GM21423 (cell line): ENCODE results near the gene GPR84.

Experiments used
- ATAC-seq: cut with Tn5 transposase; IDR thresholded peaks from one replicate; pipeline ENCODE4 v1.9.1; 2021; ENCODE audit warnings: mild to moderate bottlenecking, moderate library complexity; ENCODE audit not compliant: unreplicated experiment

GPR84 gene

DNA sequence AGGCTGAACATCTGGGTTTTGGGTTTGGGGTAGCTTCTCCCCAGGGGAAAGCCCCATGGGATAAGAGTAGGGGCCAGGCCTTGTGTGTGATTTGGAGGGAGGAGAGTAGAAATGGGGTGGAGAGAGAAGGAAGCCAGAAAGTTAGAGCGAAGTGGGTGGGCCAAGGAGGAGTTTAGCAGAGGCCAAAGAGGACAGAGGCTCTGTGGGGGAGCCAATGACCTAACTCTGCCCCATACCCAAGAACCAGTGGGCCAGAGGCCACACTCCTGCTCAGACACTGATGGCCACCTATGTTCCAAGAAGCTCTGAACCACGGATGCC, 10.9 kb upstream of the GPR84 start:
- ATAC-seq = no peak

DNA sequence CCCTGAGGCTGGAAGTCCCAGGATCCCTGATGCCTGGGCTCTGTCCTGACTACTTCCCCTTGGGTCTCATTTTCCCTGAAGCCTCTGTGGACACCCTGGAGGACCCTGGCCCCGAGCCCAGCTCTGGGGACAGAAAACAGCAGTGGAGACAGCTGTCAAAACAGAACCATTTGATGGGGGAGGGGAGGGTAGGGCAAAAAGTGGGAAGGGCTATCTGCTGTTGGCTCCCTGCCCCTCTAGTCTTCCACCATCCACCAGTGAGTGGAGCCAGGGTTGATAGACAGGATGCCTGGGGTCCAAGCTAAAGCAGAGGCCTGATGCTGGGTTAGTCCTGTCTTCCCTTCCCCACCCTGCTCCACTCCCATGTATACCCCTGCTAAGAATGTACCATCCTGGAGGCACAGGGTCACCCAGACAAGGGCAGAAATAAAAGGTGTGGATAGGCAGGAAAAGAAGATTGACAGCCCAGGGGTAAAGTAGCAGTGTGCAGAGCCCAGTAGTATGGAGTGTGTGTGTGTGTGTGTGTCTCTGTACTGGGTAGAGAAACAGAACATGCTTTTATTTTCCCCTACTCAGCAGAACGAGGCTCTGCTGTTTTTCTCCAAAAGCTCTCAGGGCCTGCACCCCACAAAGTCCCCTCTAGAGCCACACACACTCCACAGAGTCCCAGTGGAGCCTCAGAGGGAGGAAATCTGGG, 10.4 kb upstream of the GPR84 start:
- ATAC-seq = no peak

DNA sequence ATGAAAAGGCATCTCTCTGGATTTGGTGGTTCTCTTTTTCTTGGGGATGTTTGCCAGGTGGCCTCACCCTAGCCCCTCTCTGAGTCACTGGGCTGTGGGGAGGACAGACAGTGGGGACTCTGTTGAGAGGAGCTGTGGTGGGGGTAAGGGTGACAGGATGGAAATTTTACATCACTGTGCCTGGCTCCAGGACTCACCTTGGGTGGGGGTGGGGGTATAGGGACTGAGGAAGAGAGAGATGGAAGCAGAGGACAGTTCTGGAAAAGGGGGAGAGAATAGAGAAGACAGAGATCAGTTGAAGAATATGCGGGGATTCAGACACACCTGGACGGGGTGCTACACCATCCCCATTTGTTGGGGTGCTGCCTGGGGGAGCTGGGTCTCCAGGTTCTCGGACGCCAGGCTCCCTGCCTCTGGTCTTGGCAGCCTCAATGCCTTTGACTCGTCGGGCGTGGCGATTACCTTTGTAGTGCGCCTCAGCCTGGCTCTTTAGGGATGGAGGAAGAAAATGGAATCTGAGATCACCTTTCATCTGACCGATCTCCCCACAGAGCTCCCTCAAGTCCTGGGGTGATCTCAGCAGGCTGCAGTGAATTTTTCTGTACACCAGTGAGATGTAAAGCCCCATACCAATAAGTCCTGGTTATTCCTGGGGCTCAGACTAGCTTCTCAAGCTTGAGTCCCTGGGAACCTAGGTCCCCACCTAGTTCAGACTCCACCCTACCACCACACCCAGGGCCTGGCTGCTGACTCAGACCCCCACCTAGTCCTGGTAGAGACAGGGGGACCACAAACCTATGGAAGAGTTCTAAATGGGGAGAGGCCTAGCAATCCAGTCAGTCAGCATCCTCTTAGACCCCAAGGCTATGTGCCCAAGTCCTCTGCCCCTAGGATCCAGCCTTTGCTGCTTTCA, 9.6 kb upstream of the GPR84 start:
- no peak for ATAC-seq

DNA sequence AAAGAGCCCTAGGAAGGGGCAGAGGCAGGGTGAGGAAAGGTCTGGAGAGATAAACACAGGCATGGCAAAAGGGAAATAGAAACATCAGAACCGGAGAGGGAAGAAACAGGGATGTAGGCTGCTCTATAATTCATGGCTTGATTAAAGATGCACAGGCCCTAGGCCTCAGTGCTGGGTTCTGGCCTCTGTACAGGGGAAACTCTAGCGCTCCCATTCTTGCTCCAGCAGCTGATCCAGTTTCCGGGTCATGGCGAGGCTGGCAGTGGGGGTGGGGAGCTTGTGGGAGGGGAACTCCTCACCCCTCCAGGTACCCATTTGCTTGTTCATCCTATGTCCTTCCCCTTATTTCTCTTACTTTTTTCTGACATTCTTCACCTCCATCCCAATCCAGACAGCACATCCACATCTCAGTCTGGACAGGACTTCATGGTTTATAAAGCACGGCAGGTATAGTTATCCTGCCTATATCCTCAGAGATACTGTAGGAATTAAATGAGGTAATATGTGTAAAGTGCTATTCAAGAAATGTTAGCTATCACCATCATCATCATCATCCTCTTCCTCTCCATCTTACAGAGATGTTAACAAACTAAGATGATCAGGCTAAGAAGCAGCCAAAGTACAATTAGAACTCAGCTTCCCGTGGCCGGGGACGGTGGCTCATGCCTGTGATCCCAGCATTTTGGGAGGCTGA, 8.0 kb upstream of the GPR84 start:
- no peak for ATAC-seq

DNA sequence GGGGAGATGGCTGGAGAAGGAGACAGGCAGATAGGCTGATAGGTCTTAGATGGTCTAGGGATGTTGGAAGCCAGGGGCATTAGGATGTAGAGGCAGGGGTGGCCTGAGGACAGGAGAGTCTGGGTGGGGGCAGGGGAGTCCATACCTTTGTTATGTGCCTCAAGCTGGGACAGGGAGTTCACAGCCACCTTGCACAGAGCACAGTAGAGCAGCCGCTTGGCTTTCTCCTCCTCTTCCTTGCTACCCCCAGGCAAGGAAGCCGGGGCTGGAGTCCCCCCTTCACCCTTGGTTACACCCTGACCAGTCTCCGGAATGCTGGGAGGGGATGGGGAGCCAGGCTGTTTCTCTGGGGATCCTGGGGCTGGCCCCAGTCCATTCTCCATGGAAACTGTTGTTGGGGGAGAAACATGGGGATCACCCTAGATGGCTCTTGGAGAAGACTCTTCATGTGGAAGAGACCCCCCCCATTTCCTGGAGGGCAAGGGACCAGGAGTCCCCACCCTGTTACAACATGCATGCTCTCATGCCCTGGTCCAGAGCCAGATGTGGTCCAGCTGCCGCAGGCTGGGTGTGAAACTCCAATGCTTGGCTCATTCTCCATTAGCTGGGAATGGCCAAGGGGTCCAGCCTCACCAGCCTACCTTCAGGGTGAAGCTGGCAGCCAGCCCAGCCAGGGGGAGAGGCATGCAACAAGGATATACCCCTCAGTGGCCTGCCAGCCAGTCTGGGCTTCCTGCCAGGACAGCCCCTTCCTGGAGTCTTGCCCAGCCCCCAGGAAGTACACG, 7.2 kb upstream of the GPR84 start:
- ATAC-seq = no peak

DNA sequence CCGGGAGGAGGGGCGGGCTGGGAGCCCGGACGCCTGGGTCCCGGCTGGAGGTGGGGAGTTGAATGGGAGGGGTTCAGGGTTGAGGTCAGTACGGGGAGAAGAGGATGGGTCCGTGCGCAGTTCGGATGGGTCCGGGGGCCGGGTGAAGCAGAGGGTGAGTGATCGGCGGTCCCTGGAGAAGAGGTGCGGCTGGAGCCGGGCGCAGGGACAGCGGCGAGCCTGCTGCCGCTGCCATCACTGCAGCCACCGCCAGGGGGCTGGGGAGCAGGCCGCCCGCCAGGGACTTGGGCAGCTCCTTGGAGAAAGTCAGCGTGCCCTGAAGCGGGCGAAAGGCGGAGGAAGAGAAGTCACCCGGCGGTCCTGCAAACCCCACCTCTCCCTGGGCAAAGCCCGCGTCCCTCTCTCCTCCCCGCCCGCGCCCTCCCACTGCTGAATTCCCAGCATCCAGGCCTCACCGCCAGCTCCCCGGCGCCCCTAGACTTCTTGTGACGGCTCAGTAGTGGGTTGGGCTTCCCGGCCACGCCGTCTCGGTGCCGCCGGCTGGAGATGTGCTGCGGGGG, 6.0 kb upstream of the GPR84 start:
- ATAC-seq = no peak

DNA sequence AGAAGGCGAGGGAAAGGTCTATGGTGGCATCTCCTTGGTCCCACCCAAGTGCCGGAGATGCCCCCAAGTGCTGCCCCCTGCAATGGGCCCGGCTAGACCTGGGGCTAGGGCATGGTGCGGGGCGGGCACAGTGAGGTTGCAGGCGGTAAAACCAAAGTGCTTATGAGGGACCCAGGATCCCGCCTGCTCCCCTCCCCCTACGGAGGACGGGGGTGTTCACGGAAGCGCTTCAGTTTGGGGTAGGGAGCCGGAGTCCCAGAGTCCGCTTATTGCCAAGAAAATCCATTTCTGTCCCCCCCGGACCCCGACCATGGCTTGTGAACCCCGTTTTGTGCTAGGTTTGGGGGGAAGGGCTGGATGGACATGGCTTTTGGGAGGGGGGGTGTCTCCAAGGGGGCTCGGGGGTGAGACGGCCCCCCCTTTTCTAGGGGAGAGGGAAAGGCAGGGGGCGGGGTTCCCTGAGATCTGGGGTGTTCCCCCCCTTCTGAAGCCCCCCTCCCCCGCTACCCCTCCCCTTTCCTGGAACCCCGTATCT, 5.4 kb upstream of the GPR84 start:
- no peak for ATAC-seq

DNA sequence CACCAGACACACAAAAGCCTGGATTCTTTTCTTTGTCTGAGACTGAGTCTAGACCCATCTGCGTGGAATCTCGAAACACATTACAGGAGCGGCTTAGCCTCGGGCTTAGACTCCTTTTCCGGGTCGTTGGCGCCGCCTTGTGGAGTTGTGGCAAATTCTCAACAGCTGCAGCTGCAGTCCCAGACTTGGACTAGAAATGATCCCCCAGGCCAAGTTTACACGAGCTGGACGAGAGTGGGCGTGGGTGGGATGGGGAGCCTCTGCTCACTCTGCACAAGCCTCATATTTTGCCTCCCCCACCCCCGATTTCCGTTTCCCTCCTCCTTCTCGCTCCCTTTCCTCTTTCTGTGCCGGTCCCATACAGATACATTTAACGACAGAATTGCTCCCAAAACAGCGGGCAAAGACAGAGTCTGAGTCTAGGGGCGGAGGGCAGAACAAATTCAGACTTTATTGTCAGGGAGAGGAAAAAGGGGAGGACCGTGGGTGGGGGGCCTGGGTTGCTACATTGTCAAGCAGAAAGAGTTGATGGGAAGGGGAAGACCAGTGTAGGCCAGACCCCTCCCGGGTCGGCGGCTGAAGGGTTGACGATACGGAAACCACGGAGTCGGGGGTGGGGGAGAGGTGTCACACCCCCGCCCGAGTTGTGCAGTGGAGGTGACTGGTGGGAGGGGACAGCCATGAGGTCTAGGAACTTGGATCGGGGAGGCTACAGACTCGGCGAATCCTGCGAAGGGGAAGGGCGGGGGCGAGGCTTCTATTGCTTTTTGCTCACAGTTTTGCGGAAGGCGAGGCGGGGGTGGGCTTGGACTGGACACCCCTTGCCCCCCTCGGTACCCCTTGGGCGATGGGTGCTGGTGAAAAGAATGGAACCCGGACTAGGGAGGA, 4.7 kb upstream of the GPR84 start:
- ATAC-seq = peak; percentile 62

DNA sequence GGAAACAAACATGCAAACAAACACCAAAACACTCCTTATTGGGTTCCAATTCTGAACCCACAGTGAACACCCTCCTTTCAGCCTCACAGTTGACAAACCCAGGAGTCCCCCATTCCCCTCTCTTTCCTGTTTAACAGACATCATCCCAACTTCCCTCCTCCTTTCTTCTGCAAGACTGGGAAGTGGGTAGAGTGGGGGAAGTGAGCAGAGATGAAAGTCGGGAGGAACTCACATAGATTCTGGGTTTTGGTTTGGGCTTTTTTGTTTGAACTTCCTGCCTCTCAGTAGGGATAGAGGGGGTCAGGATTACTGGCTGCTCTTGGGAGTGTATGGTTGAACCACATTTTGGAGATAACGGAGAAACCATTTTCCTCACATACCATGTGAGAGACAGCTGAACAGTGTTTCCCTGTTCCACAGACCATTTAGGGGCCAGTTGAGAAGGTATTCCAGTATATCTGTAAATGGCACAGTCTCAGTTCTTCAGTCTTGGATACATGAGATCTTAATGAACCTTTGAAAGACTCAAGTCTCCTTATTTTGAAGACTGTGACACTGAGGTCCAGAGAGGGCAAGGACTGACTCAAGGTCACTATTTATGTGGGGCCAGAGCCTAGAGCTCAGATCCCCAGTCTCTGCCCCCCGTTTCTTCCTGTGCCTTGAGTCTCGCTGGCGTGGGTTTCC, 3.9 kb upstream of the GPR84 start:
- no peak for ATAC-seq

DNA sequence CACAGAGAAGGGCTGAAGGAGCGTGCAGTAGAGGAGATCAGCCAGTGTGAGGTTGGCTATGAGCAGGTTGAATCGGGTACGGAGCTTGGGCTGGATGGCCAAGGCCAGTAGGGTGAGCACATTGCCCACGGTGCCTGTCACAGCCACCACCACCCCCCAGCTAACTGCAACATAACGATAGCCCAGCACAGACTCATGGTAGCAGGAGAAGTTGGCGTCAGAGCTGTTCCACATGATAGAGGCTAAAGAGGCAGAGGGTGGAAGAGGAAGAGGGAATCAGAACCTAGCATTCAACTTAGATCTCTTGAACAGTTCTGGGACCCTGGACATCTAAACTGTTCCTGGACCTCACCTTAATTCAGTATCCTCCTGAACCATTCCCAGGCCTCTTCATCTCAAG, 668 bp downstream of the GPR84 start:
- no peak for ATAC-seq

DNA sequence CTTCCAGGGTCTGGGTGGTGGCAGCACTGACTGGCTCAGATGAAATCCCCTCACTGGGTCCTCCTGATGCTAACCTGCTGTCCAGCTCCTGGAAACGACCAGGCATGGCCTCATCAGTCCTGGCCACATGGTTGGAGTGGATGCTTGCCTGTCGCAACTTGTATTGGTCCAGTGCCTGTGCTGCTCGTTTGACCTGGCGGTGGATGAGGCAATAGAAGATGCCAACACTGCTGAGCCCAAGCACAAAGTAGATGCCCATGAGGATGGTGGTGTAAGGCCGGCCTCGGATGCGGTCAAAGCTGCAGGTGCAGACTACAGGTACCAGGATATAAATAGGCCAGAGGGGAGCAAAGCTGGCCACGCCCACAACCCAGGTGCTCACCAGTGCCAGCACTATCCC, 1.2 kb downstream of the GPR84 start:
- no peak for ATAC-seq

DNA sequence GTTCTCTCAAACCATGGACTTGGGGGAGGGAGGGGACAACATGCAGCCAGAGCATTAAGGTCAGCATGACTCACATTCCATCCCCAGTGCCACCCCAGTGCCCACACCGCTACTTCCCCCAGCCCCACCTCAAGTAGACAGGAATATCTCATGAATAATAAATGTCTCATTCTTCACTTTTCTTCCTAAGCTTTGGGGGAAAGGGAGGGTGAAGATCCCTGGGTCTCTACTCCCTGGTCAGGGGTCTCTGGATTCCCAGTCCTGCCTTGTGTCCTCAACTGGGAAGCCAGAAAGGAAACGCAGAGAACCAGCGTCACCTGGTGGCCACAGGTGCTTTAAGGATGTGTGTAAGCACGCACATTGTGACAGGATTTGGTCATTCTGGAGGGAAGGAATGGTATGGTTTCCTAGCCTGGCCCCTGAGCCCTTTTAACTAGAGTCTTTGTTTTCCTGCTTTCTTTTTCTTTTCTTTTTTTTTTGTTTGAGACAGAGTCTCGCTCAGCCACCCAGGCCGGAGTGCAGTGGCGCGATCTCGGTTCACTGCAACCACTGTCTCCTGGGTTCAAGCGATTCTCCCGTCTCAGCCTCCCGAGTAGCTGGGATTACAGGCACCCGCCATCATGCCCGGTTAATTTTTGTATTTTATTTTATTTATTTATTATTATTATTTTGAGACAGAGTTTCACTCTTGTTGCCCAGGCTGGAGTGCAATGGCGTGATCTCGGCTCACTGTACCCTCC, 3.4 kb downstream of the GPR84 start:
- ATAC-seq = no peak

DNA sequence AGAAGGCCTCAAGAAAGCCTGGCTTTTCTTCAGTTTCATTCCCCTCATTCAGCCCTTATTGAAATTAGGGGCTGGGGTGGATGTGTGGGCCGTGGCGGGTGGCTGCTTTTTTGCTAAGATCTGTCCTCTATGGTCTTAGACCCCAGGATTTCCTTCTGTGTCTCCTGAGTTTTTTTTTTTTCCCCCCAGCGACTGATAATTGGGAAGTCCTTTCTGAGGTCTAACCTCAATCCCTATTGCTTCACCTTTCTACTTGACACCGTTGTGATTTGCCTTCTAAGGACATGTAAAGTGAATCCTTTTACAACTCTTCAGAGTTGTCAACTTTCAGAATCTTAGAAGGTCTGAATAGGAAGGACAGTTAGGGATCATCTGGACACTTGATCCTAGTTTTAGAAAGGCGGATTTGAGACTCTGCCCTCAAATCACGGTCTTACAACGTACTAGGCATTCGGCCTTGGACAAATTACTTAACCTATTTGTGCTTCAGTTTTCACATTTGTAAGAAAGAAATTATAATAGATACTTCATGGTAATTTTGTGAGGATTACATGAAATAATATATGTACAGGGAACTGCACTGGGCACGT, 4.4 kb downstream of the GPR84 start:
- ATAC-seq = no peak

DNA sequence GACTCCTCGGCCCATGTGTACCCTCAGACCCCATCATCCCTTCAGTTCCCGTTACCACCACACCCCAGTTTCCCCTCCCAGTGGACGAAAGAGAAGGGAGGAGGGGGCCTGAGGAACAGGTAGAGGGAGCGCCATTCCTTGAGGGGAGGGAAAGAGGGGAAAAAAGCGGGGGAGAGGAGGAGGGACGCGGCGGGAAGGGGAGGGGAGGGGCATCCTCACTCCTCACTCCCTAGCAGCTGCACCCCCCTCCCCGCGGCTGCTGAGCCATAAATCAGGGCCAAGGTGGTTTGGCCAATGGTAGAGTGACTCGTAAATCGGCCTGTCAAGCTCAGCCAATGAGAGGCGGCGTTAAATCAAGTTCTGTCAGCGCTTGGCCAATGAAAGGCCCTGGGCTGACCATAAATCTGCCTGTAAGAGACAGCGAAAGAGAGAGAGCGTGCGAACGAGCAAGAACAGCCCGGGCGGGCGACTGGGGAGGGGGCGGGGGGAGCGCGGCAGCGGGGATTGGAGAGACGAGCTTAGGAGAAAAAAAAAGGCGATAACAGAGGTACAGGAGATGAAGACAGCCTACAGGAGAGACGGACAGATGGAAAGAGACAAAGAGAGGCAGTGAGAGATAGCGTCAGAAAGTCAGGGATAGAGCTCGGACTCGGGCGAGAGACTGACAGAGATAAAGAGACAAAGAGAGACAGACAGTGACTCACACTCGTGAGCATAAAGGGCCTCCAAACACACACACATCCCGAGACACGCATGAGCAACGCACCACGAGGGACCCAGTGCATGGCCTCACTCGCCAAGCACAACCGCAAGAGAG, 5.1 kb downstream of the GPR84 start:
- peak; percentile 93 for ATAC-seq

DNA sequence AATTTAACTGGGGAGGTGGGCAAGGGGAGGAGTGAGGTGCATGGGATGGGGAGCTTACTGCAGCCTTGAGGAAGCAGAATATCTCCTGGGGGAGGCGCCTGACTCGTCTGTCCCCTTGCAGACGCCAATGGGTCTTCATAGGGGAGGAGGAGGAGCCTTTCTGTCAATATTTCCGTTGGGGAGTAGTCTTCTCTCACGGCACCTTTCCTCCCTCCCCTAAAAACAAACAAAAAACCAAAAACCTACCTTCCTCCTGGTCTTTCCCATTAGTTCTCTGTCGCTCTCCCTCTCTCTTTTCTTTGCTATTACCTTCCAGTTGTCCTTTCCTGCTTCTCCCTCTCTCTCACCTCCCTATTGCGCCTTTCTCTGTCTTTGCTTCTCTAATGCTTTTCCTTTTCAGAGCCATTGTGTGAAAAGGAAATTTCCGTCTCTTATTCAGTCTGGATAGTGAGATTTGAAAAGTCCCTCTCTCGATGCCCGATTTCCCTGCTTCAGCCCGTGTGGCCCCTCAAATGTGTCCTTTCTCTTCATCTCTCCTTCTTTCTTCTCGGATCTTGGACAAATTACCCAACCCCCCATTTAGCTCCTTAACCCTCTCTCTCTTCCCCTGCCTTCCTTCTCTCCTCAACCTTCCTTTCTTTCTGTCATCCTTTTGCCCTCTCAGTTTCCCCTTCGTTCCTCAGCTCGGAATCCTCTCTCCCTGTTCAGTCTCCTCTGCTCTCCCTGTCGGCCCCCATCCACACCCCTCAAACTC, 5.9 kb downstream of the GPR84 start:
- ATAC-seq = no peak

DNA sequence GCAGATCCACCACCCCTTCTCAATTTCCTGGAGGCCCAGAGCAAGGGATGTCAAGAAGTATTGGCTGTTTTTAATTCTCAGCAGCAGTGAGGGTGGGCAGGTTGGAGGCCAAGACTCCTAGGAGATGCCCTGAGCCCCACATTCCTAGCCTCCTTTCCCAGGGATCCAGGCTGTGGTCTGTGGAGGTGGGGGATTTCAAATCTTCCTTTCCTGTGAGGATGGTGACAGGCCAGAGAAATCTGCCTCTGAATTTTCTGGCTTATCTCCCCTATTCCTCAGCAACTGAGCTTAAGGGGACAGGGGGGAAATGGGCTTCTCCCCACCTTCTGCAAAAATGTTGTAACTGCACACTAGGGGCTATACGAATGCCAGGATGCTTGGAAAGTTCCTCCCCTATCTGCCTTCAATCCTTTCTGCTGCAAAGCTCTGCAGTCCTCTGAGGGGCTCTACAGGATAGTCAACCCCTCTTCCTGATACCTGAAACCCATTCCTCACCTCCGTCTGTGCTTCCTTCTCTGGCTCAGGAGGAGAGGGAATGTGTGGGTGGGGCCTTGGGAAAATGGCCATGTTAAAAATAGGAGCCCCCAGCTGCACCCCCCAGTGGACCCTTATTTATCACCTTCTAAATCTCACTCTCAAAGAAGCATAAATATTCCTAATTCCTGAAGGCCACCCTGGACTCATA, 6.6 kb downstream of the GPR84 start:
- ATAC-seq = no peak
